ENCODE data around the gene PITPNC1.

- no peak for TF ChIP-seq CTCF (IDR thresholded peaks at IDR 0.05; ENCODE audit: low read length)
- no peak for TF ChIP-seq EZH2 (optimal IDR thresholded peaks at IDR 0.05; ENCODE audit: low read depth, low read length)
- no peak for TF ChIP-seq EZH2phosphoT487 (IDR thresholded peaks at IDR 0.05; ENCODE audit: low read length)
These were observed 236.9 kb downstream of the PITPNC1 start for GRCh38 chr17:67613961-67614360.
